Activated CD4-positive, alpha-beta T cell treated with anti-CD3 and anti-CD28 coated beads, Interleukin-2, amount 50 U/mL, for 4 hours (primary cell): ENCODE data around the gene PTP4A2.

ENCODE experiments used
- DNase-seq, 2 experiments: peaks; one replicate each; pipeline ENCODE4 v3.0.0-alpha.2; 2020

The PTP4A2 gene

DNA sequence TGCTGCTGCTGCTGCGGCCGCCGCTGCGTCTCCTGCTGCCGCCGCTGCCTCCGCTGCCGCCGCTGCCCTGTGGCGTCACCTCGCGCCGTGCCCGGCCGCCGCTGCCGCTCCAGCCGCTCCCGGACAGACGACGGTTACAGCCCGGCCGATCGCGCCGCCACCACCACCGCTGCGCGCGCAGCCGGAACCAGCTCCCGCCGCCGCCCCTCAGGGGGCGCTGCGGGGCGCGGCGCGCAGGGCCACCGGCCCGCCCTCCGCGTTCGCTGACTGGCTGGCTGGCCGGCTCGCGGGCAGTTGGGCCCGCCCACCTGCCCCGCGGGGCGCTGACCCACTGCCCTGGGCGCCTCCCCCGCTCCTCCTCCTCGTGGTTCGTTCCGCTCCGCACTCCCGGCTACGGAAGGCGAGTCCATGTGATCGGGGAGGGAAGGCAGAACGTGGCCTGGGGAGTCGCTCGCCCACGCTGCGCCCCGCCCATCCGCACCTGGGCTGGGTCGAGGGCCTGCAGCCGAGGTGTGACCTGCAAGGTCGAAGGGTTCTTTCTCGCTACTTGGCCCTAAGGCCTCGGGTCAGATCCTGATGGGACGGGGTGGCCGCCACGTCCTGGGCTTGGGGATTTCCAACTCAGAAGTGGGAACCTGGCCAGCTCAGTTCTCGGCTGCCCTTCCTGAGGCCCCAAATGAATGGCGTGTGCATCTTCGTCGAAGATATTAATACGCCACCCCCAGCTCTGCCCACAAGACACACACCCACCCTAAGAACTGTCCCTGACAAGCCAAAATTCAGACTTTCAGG, at the start of gene PTP4A2:
Gene PTP4A2 (minus strand): TSS at position 185 of the 792 bp plus-strand sequence. CDS start 19,303 bp downstream, outside the sequence.
- DNase-seq: peak; percentile 63 to 68

DNA sequence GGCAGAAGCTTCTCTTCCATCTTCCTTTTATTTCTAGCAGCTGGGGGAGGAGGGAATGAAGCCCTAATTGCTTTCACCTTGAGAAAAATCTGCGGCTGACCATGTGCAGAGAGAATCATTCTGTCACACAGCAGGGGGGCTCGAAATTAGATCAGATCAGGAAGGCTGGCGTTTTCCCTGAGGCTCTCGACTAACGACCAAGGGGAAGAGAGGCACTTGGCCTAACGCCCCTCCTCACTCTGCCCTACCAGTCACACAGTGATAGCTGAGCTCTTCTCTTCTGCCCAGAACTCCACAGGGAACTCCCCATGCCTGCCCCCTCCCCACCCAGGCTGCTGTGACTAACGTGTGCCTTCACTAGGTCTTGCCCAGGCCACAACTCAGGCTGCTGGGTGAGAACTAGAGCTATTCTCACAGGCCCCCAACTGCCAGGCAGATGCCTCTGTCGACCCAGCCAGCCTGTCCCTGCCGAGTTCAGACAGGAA, 49.0 kb upstream of the PTP4A2 start:
- DNase-seq: no peak

DNA sequence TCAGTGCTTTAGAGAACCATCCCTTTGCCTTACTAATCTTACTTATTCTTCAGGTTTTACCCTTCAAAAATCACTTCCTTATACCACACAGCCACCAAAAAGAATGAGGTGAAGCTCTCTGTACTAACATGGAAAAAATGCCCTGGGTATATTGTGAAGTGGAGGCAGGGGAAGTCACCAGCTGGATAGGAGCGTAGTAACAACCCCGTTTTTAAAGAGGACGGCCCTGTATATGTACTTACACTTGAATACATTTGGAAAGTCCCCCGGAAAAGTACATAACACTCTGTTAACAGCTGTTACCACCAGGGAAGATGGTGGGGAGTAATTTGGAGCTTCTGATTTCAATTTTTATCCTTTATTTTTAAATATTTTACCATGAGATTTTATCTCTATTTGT, 47.3 kb upstream of the PTP4A2 start:
- no peak for DNase-seq

DNA sequence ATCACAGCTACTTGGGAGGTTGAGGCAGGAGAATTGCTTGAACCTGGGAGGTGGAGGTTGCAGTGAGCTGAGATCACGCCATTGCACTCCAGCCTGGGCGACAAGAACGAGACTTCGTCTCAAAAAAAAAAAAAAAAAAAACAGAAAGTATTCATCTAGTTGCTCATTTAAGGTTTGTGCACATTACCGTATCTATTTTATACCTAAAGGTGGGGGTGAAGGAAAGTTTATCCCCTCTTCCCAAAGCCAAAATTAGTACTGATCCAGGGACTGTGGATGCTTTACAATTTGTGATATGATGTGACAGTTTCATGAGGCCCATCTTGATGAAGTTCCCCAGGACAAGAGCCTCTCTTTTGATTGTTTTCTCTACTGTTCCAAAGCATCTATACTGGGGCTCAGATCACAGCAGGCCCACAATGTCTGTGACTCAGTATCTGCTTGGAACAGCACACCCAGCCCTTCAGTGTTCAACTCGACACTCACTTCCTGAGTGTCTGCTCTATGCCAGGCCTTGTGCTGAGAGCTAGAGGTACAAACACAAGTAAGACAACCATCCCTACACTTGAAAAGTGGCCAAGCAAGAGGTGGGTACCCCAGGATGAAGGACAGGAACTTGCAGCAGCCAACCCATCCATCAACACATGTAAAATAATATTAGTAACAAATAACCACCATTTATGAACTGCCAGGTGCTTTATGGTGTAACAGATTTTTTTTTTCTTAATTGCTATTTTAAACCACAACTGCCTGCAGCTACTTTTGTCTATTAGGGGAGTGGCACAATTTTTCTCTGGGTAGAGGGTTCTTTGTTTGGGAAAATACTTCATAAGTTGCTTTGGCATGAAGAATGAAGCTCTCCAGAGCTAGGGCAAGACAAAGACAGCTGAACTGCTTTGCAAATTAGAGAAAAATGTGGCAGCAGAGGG, 46.5 kb upstream of the PTP4A2 start:
- peak; percentile 33 to 38 for DNase-seq

DNA sequence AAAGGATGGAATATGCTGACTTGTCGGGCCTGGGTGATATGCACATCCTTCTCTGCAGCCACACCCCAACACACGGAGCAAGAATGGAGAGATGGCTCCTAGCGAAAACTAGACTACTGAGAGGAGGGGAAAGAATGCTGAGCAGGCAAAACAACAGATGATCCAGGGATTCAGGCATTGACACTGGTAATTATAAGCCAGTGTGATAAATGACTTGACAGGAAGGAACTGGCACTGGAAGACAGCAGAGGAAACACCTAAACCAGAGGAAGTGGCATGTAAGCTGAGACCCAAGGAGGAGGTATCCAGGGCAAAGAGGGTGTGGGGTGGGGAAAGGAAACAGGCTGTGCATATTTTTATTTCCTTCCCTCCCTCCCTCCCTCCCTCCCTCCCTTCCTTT, 43.8 kb upstream of the PTP4A2 start:
- no peak for DNase-seq

DNA sequence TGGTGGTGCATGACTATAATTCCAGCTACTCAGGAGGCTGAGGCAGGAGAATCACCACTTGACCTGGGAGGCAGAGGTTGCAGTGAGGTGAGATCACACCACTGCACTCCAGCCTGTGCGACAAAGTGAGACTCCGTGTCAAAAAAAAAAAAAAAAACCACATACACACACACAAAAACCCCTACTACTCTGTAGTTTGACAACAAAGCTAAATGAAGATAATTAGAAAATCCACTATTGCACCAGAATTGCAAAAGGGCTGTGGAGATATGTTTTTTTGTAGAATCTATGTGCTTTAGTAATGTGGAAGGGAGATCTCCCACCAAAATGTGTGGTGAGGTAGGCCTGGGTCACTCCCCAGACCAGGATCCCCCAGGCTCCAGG, 43.3 kb upstream of the PTP4A2 start:
- no peak for DNase-seq

DNA sequence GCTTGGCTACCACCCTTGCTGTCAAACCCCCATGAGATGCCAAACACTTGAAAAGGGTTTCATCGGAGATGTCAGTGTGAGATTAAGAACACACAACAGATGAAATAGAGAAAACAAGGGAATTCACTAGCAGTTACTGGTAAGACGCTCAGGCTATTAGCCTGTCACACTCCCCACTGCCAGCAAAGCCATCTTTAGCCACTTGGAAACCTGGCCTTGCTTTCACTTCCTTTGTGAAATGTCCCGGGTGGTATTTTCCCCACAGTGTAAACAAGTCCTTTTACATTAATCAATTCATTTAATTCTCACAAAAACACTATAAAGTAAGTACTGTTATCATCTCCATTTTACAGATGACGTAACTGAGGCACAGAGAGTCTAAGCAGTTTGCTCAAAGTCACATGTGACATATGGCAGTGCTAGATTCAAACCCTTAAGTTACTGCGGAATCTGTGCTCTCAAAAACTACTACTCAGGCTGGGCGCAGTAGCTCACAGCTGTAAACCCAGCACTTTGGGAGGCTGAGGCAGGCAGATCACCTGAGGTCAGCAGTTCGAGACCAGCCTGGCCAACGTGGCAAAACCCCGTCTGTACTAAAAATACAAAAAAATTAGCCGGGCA, 42.8 kb upstream of the PTP4A2 start:
- no peak for DNase-seq

DNA sequence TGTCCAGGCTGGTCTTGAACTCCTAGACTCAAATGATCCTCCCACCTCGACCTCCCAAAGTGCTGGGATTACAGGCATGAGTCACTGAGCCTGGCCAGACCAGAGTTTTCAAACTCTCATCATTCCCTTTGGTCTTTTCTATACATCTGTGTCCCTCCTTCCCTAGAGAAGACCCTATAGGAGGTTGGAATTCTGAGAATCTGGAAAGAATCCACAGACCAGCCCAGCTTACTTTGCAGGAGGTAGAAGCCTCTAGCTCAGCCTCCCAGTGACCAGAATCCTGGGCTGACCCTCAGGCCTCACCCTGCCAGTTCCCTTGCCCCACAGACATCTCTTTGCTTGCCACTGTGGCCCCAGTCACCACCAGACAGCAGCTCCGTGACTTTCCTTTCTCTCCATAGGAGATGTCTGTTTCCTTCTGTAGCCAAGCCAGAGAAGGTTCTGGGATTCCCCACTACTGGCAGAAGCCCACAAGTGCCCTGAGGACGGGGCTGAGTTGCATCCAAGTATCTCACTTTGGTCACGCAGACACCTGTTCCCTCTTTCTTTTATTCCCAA, 40.8 kb upstream of the PTP4A2 start:
- no peak for DNase-seq

DNA sequence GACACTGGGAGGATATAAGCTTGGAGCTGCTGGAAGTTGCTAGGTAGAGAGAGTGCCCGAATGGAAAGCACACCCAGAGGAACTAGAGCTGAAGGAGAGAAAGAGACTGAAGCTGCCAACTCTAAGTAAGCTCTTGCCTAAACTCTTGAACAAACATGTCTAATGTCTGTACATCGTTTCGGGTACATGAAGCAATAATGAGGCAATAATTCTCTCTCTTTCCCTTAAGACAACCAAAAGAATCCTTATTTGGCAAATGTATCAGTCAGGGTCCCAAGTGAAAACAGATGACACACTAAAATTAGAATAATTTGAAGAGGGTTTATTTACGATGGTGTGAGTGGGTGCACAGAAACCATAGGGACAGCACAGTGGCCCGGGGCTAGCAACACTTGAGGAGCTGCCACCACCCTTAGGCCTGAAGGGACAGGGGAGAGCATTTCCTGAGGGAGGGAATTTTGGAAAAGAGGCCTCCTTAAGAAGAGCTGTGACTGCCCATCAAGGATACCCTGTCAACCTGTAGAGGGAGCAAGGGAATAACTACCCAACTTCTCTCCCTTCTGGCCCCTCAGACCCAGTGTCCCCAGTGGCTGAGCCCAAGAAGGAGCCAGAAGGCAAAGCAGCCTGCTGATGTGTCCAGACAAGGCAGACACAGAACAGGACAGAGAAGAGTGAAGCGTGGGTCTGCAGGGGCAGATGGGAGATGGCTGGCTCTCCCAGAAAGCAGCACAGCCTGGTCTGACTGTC, 39.4 kb upstream of the PTP4A2 start:
- no peak for DNase-seq

DNA sequence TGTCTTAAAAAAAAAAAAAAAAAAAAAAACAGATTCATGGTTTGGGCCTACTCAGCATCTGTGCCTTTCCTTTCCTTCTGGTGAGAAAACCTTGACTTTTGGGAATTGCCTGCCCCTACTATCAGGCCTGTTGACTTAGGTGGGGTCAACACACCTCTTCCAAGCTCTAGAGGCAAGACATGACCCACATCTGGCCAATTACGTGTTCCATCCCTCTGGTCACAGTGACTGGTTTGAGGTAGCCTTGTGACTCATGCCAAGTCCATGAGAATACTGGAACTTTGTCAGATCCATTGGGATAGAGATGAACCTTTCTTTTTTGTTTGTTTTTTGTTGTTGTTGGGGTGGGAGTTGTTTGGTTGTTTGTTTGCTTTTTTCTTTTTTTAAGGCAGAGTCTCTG, 38.2 kb upstream of the PTP4A2 start:
- DNase-seq: no peak

DNA sequence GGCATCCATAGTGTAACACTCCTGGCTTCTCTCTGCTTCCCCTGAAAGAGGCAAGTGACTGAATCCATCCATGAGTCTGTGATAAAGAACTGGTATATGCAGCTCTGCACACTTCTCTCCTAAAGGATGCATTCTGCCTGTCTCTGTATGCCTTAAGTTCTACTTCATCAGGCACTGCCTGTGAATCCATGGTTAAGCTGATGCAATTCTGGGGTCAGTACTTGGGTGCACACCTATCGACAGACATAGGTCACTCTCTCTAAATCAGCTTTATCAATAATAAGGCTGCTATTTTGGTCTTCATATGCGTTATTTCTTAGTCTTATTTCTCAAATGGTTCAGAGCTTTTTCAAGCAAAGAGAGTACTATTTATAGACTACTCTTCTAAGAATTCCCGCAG, 32.7 kb upstream of the PTP4A2 start:
- no peak for DNase-seq

DNA sequence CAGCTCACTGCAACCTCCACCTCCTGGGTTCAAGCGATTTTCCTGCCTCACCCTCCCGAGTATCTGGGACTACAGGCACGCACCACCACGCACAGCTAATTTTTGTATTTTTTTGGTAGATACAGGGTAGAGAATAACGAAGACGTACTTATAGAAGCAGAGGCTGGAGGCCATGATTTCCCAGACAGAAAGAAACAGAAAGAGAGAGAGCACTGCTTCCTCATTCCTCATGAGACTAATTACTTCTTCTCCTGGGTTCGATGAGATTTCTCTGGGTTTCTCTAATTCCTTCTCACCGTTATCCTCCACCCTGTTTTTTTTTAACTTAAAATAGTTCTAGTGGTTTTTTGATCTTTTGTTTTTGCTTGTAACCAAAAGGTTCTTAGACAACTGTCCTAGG, 23.4 kb upstream of the PTP4A2 start:
- DNase-seq: no peak

DNA sequence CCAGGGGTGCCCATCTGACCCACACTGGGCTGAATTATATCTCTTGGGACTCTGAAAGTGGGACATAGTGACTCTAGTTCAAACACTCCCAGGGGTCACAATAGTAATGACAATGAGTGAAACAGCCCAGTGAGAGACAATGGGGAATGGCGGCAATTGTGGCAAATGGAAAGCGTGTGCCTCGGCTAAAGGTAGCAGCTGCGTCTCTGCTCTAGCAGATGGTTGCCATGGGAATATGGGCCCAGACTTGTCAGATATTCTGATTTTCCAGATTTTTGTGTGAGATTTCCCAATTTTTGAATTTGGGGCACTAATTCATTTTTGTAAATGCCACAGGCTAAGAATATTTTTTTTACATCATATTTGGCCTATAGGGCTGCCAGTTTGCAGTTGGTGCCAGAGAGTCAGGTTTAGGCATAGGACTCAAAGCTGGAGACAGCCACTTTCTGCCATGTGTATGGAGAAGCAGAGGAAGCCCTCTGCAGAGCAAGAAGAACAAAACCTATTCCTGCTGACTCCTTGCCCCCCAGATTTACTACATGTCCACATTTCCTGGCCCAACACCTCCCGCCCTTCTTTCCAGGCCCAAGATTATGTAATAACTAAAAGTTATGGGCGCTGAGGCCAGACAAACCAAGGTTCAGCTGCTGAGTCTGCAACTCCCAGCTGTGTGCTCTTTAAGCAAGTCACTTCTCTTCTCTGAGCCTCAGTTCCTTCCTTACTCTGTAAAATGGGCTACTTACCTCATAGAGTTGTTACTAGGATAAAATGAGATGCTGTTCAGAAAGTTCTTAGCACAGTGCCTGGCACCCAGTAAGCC, 21.6 kb upstream of the PTP4A2 start:
- DNase-seq: no peak

DNA sequence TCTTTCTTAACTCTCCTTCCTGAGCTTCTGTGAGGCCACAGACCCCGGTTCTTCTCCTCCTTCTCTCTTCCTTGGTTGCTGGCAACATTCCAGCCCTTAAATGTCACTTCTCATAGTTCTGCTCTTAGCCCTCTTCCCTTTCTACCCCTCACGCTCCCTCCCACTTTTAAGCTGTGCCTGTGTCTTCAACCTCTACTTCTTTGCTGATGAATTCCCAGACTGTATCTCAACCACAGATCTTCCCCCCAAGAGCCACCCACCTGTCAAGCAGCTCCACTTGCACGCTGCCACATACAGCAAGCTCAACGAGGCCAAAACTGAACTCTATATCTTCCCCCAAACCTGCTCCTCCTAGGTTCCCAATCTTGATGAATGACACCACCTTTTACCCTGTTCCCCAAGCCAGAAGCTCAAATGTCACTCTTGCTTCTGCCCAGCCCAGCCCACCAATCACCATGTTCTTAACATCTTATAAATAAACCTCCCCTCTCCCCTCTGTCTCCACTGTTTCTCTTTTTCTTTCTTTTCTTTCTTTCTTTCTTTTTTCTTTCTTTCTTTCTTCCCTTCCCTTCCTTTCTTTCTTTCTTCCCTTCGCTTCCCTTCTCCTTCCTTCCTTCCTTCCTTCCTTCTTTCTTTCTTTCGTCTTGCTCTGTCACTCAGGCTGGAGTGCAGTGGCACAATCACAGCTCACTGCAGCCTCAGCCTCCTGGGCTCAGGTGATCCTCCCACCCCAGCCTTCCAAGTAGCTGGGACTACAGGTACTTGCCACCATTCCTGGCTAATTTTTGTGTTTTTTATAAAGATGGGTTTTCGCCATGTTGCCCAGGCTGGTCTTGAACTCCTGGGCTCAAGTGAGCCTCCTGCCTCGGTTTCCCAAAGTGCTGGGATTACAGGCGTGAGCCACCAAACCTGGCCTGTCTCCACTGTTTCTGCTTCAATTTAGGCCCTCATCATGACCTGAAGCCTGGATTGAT, 19.8 kb upstream of the PTP4A2 start:
- DNase-seq: peak in 1 of 2 experiments; percentile 26

DNA sequence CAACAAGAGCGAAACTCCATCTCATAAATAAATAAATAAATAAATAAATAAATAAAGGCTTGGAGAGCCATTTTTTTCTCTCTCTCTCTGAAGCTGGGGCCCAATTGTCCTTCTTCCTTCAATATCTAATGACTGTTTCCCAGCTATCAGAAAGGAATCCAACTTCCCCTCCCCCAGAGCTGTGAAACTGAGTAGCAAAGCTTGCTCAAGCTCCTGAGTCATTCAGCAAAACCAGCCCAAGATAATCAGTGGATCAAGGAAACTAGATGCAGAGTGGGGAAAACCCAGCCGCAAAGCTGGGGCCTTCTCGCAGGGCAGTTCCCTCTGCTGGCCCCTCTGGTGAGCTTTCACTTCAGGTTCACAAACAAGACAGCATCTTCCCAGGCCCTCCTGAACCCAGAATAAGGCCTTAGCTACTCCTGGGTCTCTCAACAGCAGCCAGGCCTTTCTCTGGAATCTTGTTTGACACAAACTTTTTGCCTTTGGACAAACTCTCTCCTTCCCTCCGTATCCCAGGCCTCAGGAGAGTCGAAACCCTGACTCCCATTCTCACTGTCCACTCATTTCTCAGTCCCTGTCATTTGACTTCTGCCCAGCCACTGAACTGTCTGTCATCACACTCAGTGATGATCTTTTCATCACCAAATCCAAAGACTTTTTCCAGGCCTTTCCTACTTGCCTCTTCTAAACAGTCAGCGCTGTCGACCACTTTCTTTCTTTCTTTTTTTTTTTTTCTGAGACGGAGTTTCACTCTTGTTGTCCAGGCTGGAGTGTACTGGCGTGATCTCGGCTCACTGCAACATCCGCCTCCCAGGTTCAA, 18.0 kb upstream of the PTP4A2 start:
- peak; percentile 71 to 74 for DNase-seq

DNA sequence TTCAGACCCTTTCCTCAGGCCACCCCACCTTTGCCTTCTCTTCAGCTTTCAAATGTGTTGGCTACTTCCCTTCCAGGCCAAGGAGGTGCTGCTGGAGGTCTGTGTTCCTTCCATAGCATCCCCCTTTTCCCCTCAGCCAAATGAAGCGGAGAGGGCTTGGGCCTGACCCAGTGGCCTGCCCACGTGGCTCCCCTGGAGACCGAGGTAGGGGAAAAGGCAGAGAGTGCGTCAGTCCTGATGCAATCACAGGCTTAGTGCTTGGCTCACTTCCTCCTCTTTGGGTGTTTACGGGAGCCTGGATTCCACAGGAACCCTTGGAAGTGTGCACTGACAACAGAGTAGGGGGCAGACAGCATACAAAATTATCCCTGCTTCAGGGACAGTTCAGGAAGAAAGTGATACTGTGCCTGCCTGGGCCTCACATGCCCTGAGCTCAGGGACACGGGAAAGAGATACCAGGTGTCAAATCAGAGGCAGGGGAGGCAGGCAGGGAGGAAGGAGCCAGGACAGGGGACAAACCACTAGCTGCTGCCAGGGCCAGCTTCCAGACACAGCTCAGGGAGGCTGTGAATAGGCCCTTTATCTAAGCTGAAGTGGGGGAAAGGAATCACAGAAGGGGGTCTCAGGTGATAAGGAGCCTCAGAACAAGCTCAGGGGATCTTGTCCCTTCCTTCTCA, 16.6 kb upstream of the PTP4A2 start:
- DNase-seq: no peak

DNA sequence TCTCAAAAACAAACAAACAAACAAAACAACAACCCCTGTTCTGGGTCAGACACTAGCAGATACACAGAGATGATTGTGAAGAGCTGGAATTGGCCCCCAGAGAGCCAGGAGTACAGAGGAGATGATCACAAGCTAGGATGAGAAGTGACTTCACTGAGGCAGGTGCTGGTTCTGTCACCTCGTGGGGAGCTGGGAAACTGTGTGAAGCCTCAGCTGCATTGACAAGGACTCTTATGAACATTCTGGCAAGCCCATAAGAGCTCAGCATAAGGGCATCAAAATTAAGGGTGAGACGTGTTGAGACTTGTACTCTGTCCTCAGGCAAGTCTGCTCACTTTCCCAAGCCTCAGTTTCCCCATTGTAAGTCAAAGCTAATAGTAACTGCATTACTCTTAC, 14.7 kb upstream of the PTP4A2 start:
- DNase-seq: no peak

DNA sequence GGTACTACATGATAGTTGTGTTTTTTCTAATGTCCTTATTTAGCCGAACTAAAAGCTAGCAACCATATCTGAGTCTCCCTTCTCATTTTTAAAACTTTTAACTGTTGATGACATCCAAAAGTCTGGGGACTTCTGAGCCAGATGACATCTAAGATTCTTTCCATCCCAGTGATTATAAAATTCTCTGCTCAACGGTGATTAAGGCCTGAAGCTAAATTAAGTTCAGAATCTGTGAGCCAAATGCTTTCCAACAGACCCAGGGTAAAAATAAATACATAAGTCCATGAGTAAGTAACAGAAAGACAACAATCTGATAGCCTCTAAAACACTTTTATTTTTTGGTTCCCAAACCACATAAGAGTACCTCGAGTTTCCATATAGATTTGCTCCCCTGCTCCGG, 13.1 kb upstream of the PTP4A2 start:
- DNase-seq: no peak

DNA sequence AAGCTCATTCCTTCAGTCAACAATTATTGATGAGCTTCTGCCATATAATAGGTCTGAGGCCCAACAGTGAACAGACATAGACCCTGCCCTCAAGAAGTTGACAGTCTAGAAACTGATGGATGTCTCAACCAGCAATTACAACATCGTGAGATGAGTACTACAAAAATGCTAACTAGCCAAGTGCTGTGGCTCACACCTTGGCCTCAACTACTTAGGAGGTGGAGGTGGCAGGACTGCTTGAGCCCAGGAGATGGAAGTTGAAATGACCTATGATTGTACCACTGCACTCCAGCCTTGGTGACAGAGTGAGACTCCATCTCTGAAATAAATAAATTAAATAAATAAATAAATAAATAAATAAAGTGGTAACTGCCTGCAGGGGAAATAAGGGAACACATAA, 11.7 kb upstream of the PTP4A2 start:
- DNase-seq: no peak
